AG08396 (cell line): Measurements from ENCODE around the gene BABAM2.

Experiments used
- DNase-seq: peaks from one replicate; pipeline ENCODE4 v3.0.0; 2012; ENCODE audit warnings: low spot score, mixed read lengths

Gene BABAM2

GRCh38 chr2:28163028-28163427 lies 272.5 kb downstream of the BABAM2 start:
- no peak for DNase-seq

- DNase-seq = no peak
Measured at GRCh38 chr2:28163627-28164279, 273.2 kb downstream of the BABAM2 start.

GRCh38 chr2:28164280-28164801 lies 273.8 kb downstream of the BABAM2 start:
- peak; percentile 33 for DNase-seq

GRCh38 chr2:28165087-28165635 lies 274.6 kb downstream of the BABAM2 start:
- no peak for DNase-seq

GRCh38 chr2:28166956-28167355 lies 276.4 kb downstream of the BABAM2 start:
- DNase-seq = no peak

GRCh38 chr2:28168376-28168775 lies 277.8 kb downstream of the BABAM2 start:
- no peak for DNase-seq

GRCh38 chr2:28169492-28169891 lies 279.0 kb downstream of the BABAM2 start:
- DNase-seq = no peak

- no peak for DNase-seq
Measured at GRCh38 chr2:28172114-28172898, 281.8 kb downstream of the BABAM2 start.

GRCh38 chr2:28173377-28173776 lies 282.8 kb downstream of the BABAM2 start:
- no peak for DNase-seq

GRCh38 chr2:28174211-28174610 lies 283.7 kb downstream of the BABAM2 start:
- no peak for DNase-seq

- no peak for DNase-seq
Measured at GRCh38 chr2:28175028-28175427, 284.5 kb downstream of the BABAM2 start.

GRCh38 chr2:28178946-28179345 lies 288.4 kb downstream of the BABAM2 start:
- no peak for DNase-seq

GRCh38 chr2:28181801-28182200 lies 291.3 kb downstream of the BABAM2 start:
- DNase-seq = no peak

GRCh38 chr2:28182348-28182747 lies 291.8 kb downstream of the BABAM2 start:
- DNase-seq = no peak

- no peak for DNase-seq
Measured at GRCh38 chr2:28185153-28185552, 294.6 kb downstream of the BABAM2 start.

- DNase-seq = no peak
Measured at GRCh38 chr2:28185891-28186290, 295.4 kb downstream of the BABAM2 start.

- no peak for DNase-seq
Measured at GRCh38 chr2:28187186-28187585, 296.7 kb downstream of the BABAM2 start.

GRCh38 chr2:28188436-28188835 lies 297.9 kb downstream of the BABAM2 start:
- DNase-seq = no peak

- DNase-seq = no peak
Measured at GRCh38 chr2:28193630-28194403, 303.3 kb downstream of the BABAM2 start.

- no peak for DNase-seq
Measured at GRCh38 chr2:28199995-28200679, 309.6 kb downstream of the BABAM2 start.

- DNase-seq = no peak
Measured at GRCh38 chr2:28201671-28202180, 311.2 kb downstream of the BABAM2 start.
